Activated T-cell treated with anti-CD3 and anti-CD28 coated beads, Interleukin-2, amount 50 U/mL, for 4 hours (primary cell): ENCODE measurements around the gene NBAS. TPM values are rescaled to one million over a fixed set of nuclear protein-coding genes. Genes with fewer than 3 reads are reported as not detected.

Experiments used
- ATAC-seq, 2 donors: fragments of 200-7000 bp; cut with Tn5 transposase; one replicate each; pipeline ENCODE4 v1.10.0; 2021
- DNase-seq: peaks from one replicate; pipeline ENCODE4 v3.0.0-alpha.2; 2020
- H3K27me3 Mint-ChIP-seq: one replicate; pipeline ENCODE4 v1.8.0; 2021; ENCODE audit warnings: low read depth, mixed read lengths
- H3K36me3 Mint-ChIP-seq: one replicate; pipeline ENCODE4 v1.8.0; 2022; ENCODE audit warnings: mixed read lengths; ENCODE audit not compliant: insufficient read depth
- H3K4me1 Mint-ChIP-seq: one replicate; pipeline ENCODE4 v1.8.0; 2021; ENCODE audit warnings: low read depth, mixed read lengths
- H3K4me3 Mint-ChIP-seq: one replicate; pipeline ENCODE4 v1.8.0; 2021; ENCODE audit warnings: mild to moderate bottlenecking, moderate library complexity, mixed read lengths
- H3K9me3 Mint-ChIP-seq: one replicate; pipeline ENCODE4 v1.8.0; 2021; ENCODE audit warnings: mixed read lengths
- total RNA-seq, 3 donors: library from RNA; stranded (reverse); gene quantifications; one replicate each; pipeline ENCODE4 v1.2.1, GENCODE V29; 2021

NBAS gene
- total RNA-seq, 3 donors from 2014 or later: 28.5 to 30.4 (median 29.7) TPM

DNA sequence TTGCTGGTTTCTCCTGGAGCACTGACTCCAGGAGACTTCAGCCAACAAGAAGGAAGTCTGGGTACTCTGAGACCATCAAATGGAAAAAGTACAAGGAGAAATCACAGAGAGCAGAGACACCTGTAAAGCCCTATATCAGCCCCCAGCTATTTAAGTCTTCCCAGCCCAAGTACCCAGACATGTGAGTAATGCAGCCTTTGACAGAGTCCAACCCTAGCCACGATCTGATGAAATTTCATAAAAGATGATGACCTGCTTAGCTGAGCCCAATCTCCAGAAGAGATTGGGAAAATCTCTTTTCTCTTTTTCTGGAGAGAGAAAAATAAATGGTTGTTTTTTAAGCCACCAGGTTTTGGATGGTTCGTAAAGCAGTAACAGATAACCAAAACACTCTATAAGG is 196.6 kb downstream of the NBAS start:
- no peaks in the 10 kb centered on the region for H3K9me3 Mint-ChIP-seq
- H3K27me3 Mint-ChIP-seq: no peaks in the 10 kb centered on the region
- no peak overlapping the region for H3K4me3 Mint-ChIP-seq
- H3K36me3 Mint-ChIP-seq: peaks cover 32% of the 10 kb centered on the region
- DNase-seq (no peak), ATAC-seq (no peak)
- H3K4me1 Mint-ChIP-seq: no peaks in the 10 kb centered on the region

DNA sequence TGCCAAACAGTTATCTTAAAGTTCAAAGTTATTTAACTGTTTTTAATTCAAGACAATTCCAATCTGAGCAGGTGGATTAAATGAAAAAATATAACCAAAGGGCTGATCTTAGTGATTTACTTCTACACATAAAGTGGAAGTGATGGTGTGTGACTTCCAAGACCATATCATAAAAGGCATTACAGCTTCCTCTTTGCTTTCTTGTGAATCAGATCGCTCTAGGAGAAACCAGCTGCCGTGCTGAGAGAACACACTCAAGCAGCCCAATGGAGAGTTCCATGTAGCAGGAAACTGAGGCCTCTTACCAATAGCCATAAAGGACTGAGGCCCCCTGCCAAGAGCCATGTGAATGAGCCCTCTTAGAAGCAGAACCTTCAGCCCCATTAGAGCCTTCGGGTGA is 197.4 kb downstream of the NBAS start:
- ATAC-seq (no peak), DNase-seq (no peak)
- H3K4me3 Mint-ChIP-seq: no peak overlapping the region
- H3K36me3 Mint-ChIP-seq: peaks cover 32% of the 10 kb centered on the region
- H3K4me1 Mint-ChIP-seq: no peaks in the 10 kb centered on the region
- H3K9me3 Mint-ChIP-seq: no peaks in the 10 kb centered on the region
- no peaks in the 10 kb centered on the region for H3K27me3 Mint-ChIP-seq

DNA sequence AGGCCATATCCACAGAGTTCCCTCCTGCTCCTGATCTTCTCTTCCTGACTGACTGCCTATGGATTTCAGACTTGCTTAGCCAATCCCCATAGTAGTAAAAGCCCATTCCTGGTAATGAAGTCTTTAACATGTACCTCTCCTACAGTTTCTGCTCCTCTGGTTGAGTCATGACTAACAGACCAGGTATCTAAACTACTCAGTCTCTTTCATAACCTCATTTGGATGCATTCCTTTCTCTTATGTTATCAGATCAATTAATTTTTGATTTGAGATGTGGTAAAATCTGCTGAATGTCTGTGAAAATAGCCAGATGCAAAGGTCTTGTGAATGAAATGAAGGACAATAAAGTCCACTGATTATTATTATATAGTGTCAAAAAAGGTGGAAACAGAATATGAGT is 198.0 kb downstream of the NBAS start:
- no peaks in the 10 kb centered on the region for H3K27me3 Mint-ChIP-seq
- no peaks in the 10 kb centered on the region for H3K9me3 Mint-ChIP-seq
- no peak overlapping the region for H3K4me3 Mint-ChIP-seq
- no peaks in the 10 kb centered on the region for H3K4me1 Mint-ChIP-seq
- DNase-seq (no peak), ATAC-seq (no peak)
- peaks cover 35% of the 10 kb centered on the region for H3K36me3 Mint-ChIP-seq

DNA sequence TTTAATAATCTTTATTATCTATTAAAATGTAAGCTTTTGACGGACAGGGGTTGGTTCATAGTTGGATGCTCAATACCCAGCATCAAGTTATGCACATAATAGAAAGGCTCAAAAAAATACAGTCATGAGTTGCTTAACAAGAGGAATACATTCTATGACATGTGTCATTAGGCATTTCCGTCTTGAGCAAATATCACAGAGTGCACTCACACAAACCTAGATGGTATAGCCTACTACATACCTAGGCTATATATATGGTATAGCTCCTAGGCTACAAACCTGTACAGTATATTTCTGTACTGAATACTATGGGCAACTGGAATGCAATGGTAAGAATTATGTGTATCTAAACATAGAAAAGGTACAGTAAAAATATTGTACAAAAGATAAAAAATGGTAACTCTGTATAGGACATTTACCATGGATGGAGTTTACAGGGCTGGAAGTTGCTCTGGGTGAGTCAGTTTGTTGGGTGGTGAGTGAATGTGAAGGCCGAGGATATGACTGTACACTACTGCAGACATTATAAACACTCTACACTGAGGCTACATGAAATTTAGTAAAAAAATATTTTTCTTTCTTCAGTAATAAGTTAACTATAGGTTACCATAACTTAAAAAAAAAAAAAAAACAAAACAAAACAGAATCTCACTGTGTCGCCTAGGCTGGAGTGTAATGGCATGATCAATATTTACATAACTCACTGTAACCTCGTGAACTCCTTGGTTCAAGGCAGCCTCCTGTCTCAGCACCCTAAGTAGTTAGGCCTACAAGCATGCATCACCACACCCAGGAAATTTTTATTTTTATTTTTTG is 201.2 kb downstream of the NBAS start:
- DNase-seq: no peak
- H3K9me3 Mint-ChIP-seq: no peaks in the 10 kb centered on the region
- H3K27me3 Mint-ChIP-seq: no peaks in the 10 kb centered on the region
- peaks cover 41% of the 10 kb centered on the region for H3K36me3 Mint-ChIP-seq
- no peak for ATAC-seq
- no peak overlapping the region for H3K4me3 Mint-ChIP-seq
- H3K4me1 Mint-ChIP-seq: no peaks in the 10 kb centered on the region

DNA sequence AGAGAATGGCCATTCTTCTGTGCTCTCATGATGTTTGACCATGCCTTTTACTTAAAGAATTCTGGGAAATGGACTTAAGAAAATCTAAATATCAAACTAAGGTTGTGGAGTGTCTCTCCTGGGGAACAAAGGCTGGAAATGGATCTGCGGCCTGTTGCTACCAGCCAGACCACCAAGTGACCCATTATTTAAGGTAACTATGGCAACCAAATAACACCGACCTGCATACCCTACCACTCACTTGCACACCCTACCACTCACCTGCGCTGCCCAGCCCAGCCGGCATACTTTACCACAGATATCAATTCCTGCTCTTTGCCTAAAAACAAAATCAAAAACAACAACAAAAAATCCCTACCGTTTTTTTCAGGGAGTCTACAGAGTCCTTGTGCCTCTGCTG is 203.2 kb downstream of the NBAS start:
- H3K9me3 Mint-ChIP-seq: no peaks in the 10 kb centered on the region
- H3K4me3 Mint-ChIP-seq: no peak overlapping the region

DNA sequence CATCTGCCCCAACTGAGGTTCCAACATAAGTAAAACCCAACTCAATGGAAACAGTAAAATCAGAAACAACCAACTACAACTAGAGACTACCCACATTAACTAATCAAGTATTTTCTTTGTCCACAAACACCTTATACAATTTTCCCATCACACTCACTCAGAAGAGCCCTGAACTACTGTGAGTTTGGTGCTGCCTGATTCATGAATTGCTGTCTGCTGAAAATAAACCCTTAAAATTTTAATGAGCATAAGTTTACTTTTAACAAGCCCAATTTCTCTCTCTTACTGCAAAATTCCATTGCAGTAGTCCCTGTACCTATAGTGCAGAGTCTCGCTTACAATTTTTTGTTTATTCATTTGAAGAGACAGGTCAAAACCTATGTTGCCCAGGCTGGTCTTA is 203.9 kb downstream of the NBAS start:
- DNase-seq: no peak
- H3K36me3 Mint-ChIP-seq: peaks cover 41% of the 10 kb centered on the region
- ATAC-seq: no peak
- H3K4me1 Mint-ChIP-seq: no peaks in the 10 kb centered on the region
- no peaks in the 10 kb centered on the region for H3K27me3 Mint-ChIP-seq
- H3K9me3 Mint-ChIP-seq: no peaks in the 10 kb centered on the region
- H3K4me3 Mint-ChIP-seq: no peak overlapping the region

More for the DNA sequence above, 203.2 kb downstream of the NBAS start:
- ATAC-seq (no peak), DNase-seq (no peak)
- Mint-ChIP-seq H3K27me3 (no peaks in the 10 kb centered on the region), H3K4me1 (no peaks in the 10 kb centered on the region), H3K36me3 (peaks cover 36% of the 10 kb centered on the region)

DNA sequence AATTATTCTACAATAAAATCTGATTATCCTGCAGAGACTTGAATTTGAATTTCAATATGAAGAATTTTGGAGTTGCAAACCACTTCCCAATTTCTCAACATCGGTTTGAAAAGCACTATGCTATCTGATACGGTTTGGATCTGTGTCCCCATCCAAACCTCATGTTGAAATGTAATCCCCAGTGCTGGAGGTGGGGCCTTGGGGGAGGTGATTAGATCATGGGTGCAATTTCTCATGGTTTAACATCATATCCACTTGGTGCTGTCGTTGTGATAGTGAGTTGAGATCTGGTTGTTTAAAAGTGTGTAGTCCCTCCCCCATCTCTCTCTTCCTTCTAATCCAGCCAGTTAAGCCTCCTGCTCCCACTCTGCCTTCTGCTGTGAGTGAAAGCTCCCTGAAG is 205.7 kb downstream of the NBAS start:
- no peaks in the 10 kb centered on the region for H3K4me1 Mint-ChIP-seq
- H3K36me3 Mint-ChIP-seq: peaks cover 56% of the 10 kb centered on the region
- no peaks in the 10 kb centered on the region for H3K27me3 Mint-ChIP-seq
- DNase-seq: no peak
- no peaks in the 10 kb centered on the region for H3K9me3 Mint-ChIP-seq
- no peak overlapping the region for H3K4me3 Mint-ChIP-seq
- no peak for ATAC-seq

DNA sequence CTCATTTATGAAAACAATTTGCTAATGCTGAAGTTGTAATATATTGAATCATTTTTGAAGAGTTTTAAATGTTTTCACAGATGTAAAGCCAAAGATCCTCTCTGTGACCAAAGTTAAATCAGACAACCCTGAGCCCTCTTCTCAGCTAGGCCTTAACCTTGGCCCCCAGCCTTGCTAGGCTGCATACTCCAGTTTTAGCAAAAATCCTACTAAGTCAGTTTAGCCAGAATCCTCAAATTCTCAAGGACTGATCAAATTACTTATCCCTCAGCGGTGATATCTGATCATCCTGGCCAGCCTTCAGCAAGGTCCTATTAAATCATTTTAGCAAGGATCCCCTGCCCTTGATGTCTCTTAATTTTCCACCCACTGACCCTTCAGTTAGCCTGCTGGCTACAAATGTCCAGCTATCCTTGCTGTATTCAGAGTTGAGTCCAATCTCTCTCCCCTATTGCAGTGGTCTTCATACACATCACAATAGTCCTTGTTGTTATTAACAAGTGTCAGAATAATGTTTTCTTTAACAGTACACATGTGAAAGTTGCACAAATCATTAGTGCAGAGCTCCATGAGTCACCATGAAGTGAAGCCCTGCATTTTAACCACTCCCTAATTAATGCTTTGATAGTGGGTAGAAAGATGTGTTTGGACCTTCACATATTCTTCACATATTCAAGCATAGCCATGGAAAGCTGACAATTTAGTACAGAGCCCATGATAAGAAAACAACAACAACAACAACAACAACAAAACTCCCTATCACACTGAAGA is 206.4 kb downstream of the NBAS start:
- Mint-ChIP-seq H3K9me3 (no peaks in the 10 kb centered on the region), H3K4me3 (no peak overlapping the region), H3K27me3 (no peaks in the 10 kb centered on the region), H3K36me3 (peaks cover 57% of the 10 kb centered on the region), H3K4me1 (no peaks in the 10 kb centered on the region)
- no peak for DNase-seq
- no peak for ATAC-seq

DNA sequence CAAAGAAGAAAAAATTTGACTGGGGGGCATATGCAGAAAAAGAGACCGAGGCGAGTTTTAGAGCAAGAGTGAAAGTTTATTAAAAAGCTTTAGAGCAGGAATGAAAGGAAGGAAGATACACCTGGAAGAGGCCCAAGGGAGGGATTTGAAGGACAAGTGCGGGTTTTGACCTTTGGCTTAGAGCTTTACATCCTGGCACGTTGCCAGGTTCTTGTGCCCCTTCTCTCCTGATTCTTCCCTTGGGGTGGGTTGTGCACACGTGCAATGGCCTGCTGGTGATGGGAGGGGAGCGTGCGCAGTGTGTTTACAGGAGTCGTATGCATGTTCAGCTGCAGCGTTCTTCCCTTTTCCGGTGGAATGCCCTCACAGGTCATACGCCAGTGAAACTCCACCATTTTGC is 208.8 kb downstream of the NBAS start:
- no peaks in the 10 kb centered on the region for H3K27me3 Mint-ChIP-seq
- peaks cover 64% of the 10 kb centered on the region for H3K36me3 Mint-ChIP-seq
- peaks cover 5% of the 10 kb centered on the region for H3K9me3 Mint-ChIP-seq
- no peak for DNase-seq
- ATAC-seq: no peak
- H3K4me1 Mint-ChIP-seq: no peaks in the 10 kb centered on the region
- no peak overlapping the region for H3K4me3 Mint-ChIP-seq

DNA sequence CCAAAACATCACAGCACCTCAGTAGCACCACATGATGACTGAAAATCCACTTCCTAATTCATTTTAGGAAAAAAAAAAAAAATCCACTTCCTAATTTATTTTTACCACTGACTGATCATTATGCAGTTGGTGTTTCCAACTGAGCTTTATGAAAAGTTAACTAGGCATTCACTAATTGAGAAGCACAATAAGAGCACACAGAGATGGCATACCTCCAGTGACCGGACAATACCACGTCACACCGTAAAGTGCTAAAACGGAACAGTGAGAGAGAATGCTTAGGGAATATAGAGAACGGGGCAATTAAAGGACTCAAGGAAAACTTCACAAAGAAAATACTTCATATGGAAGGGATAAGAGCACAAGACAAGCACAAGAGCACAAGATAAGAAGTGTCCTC is 212.5 kb downstream of the NBAS start:
- H3K27me3 Mint-ChIP-seq: no peaks in the 10 kb centered on the region
- H3K4me1 Mint-ChIP-seq: no peaks in the 10 kb centered on the region
- ATAC-seq (no peak), DNase-seq (no peak)
- H3K36me3 Mint-ChIP-seq: peaks cover 73% of the 10 kb centered on the region
- no peak overlapping the region for H3K4me3 Mint-ChIP-seq
- H3K9me3 Mint-ChIP-seq: peaks cover 12% of the 10 kb centered on the region

DNA sequence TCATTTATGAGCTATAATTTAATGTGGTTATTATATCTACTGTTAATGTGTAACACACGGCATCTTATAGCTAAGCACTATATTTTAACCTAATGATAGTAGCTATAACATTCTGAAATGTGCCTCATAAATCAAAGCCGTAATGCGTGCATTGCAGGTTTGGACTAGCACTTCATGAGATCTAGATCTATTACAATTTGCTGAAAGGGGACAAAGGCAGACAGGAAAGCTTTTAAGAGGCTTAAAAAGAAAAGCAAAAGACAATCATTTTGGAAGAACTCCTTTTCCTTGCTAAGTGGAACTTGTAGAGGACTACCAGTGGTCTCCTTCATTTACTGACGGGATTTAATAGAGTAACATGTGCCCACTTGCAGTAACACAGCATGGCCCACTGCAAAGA is 213.1 kb downstream of the NBAS start:
- ATAC-seq (no peak), DNase-seq (no peak)
- H3K36me3 Mint-ChIP-seq: peaks cover 69% of the 10 kb centered on the region
- peaks cover 12% of the 10 kb centered on the region for H3K9me3 Mint-ChIP-seq
- H3K27me3 Mint-ChIP-seq: no peaks in the 10 kb centered on the region
- H3K4me1 Mint-ChIP-seq: no peaks in the 10 kb centered on the region
- H3K4me3 Mint-ChIP-seq: no peak overlapping the region

DNA sequence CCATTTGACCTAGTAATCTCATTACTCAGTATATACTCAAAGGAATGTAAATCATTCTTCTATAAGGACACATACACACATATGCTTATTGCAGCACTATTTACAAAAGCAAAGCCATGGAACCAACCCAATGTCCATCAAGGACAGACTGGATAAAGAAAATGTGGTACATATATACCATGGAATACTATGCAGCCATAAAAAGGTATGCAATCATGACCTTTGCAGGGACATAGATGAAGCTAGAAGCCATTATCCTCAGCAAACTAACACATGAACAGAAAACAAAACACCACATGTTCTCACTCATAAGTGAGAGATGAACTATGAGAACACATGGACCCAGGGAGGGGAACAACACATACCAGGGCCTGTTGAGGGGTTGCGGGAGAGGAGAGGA is 214.5 kb downstream of the NBAS start:
- no peaks in the 10 kb centered on the region for H3K27me3 Mint-ChIP-seq
- no peak overlapping the region for H3K4me3 Mint-ChIP-seq
- H3K9me3 Mint-ChIP-seq: peaks cover 12% of the 10 kb centered on the region
- no peaks in the 10 kb centered on the region for H3K4me1 Mint-ChIP-seq
- ATAC-seq (no peak), DNase-seq (no peak)
- H3K36me3 Mint-ChIP-seq: peaks cover 65% of the 10 kb centered on the region

DNA sequence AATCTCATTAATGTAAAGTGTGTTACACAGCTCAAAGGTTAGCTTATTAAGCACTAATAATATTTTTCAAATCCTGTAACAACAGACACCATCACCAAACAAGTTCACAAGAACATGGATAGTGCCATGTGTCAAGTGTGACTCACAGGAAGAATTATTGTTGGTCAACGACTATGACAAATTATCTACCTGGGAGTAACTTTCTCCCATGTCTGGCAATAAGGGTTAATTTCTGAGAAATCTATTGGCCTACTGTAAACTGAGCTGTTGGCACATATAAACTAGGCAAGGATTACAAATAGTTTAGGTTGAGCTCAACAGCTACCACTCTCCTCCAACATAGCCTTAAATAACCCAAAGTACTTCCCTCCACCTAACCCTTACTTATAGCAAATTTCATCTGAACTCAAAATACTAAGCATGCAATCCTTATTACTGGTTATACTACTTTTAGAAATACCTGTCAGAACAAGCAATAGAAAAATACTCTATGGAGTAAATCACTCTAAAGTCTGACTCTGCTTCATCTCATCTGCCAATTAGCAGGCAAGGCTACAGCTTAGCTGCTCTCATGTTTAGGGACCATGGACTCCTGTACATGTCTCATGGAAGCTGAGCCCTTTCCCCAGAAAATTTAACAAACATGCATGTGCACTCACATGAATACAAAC is 223.0 kb downstream of the NBAS start:
- DNase-seq: no peak
- ATAC-seq: no peak
- Mint-ChIP-seq H3K36me3 (peaks cover 48% of the 10 kb centered on the region), H3K4me1 (no peaks in the 10 kb centered on the region), H3K27me3 (no peaks in the 10 kb centered on the region), H3K4me3 (no peak overlapping the region), H3K9me3 (no peaks in the 10 kb centered on the region)

DNA sequence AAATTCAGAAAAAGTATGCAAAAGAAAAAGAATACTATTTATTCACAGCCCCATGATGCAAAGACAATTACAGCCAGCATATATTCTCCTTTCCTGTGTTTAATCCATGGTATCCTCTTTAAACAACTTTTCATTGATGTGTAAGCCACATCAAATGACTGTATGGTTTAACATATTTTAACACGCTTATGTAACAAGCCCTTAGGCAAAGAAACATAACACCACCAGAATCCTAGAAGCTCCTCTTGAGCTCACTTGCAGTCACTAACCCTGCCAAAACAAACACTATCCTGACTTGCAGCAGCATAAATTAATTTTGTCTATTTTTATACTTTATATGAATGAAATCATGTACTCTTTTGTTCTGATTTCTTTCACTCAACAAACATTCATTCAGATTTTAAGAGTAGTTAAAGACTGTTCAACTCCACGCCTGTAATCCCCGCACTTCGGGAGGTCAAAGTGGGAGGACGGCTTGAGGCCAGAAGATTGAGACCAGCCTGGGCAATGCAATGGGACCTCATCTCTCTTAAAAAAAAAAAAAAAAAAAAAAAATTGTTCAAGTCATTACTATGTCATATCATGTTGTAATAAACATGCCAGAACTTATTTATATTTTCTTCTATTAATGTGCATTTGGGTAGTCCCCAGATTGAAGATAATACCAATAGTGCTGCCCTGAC is 226.3 kb downstream of the NBAS start:
- H3K9me3 Mint-ChIP-seq: no peaks in the 10 kb centered on the region
- H3K36me3 Mint-ChIP-seq: peaks cover 37% of the 10 kb centered on the region
- no peak overlapping the region for H3K4me3 Mint-ChIP-seq
- no peak for DNase-seq
- no peak for ATAC-seq
- no peaks in the 10 kb centered on the region for H3K27me3 Mint-ChIP-seq
- H3K4me1 Mint-ChIP-seq: no peaks in the 10 kb centered on the region
